Measurements from ENCODE around the gene RBBP6. TPM values are rescaled to one million over a fixed set of nuclear protein-coding genes. Genes with fewer than 3 reads are reported as not detected.

The RBBP6 gene
- total RNA-seq, 1 donor from 2014 or later = 76.1 TPM

DNA sequence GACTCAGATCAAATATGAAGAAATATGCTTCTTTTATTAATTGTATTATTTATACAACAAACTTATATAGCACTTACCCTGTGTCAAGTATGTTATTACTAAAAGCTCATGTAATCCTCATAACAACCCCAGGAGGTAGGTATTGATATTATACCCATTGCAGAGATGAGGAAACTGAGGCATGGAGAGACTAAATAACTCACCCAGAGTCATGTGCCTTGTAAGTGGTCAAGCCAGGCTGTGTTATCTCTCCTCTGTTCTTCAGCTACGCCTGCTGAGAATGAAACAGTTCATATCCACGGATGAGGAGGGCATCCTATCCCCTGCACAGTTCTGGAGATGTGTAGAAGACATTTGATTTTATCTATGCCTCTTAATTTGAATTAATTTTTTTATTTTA, 78.1 kb downstream of the RBBP6 start:
- Mint-ChIP-seq H3K9me3 (ENCODE audit: low read depth) (no peaks in the 10 kb centered on the region), H3K4me1 (ENCODE audit: low read depth) (no peaks in the 10 kb centered on the region), H3K36me3 (ENCODE audit: insufficient read depth) (no peaks in the 10 kb centered on the region), H3K27me3 (peaks cover 12% of the 10 kb centered on the region), H3K4me3 (ENCODE audit: low read depth) (no peak overlapping the region), H3K27ac (no peak overlapping the region)
- DNase-seq (ENCODE audit: low spot score, unreplicated experiment) = no peak
- TF ChIP-seq, protein P1, sequence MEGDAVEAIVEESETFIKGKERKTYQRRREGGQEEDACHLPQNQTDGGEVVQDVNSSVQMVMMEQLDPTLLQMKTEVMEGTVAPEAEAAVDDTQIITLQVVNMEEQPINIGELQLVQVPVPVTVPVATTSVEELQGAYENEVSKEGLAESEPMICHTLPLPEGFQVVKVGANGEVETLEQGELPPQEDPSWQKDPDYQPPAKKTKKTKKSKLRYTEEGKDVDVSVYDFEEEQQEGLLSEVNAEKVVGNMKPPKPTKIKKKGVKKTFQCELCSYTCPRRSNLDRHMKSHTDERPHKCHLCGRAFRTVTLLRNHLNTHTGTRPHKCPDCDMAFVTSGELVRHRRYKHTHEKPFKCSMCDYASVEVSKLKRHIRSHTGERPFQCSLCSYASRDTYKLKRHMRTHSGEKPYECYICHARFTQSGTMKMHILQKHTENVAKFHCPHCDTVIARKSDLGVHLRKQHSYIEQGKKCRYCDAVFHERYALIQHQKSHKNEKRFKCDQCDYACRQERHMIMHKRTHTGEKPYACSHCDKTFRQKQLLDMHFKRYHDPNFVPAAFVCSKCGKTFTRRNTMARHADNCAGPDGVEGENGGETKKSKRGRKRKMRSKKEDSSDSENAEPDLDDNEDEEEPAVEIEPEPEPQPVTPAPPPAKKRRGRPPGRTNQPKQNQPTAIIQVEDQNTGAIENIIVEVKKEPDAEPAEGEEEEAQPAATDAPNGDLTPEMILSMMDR (IDR thresholded peaks at IDR 0.05; ENCODE audit: unreplicated experiment) = no peak

Other genes starting within 250 kb of the RBBP6 start
- 92.5 and 94.4 TPM in 2 replicates for gene TNRC6A, start 190.1 kb downstream of the RBBP6 start, total RNA-seq

All from progenitor cell of endocrine pancreas (in vitro differentiated cells).